SJCRH30 (cell line): Measurements from ENCODE around the gene PEAK1. TPM values are rescaled to one million over a fixed set of nuclear protein-coding genes. Genes with fewer than 3 reads are reported as not detected.
A peak's percentile ranks its signal among the peaks of the same experiment; 100 is the strongest.

Experiments used
- DNase-seq, 2 experiments: peaks; one replicate each; pipeline ENCODE4 v3.0.0-alpha.2; 2015 to 2020
- H3K27ac ChIP-seq: fragments of 250-450 bp; sonication (Bioruptor Pico); 2 replicates; pipeline ENCODE4 v1.5.1; 2020; ENCODE audit warnings: mild to moderate bottlenecking, moderate library complexity
- H3K27me3 ChIP-seq: fragments of 250-450 bp; sonication (Bioruptor Pico); 2 replicates; pipeline ENCODE4 v1.5.1; 2020; ENCODE audit warnings: mild to moderate bottlenecking, moderate library complexity
- H3K36me3 ChIP-seq: fragments of 250-450 bp; sonication (Bioruptor Pico); 2 replicates; pipeline ENCODE4 v1.5.1; 2020; ENCODE audit warnings: mild to moderate bottlenecking, moderate library complexity
- H3K4me1 ChIP-seq: fragments of 250-450 bp; sonication (Bioruptor Pico); 2 replicates; pipeline ENCODE4 v1.5.1; 2020; ENCODE audit warnings: mild to moderate bottlenecking, moderate library complexity
- H3K4me3 ChIP-seq: fragments of 250-450 bp; sonication (Bioruptor Pico); 2 replicates; pipeline ENCODE4 v1.5.1; 2020; ENCODE audit warnings: mild to moderate bottlenecking, moderate library complexity
- H3K9me3 ChIP-seq: fragments of 250-450 bp; sonication (Bioruptor Pico); replicated peaks from 2 replicates; pipeline ENCODE4 v1.5.1; 2020; ENCODE audit warnings: mild to moderate bottlenecking, moderate library complexity
- total RNA-seq: library from RNA; depleted of rRNA; stranded (reverse); fragments of >200 nt; shearing (Covaris generic); gene quantifications from 2 replicates; pipeline ENCODE4 v1.2.3, GENCODE V29; 2014

Gene PEAK1
- total RNA-seq, 1 experiment from 2014 or later: 16.1 TPM

DNA sequence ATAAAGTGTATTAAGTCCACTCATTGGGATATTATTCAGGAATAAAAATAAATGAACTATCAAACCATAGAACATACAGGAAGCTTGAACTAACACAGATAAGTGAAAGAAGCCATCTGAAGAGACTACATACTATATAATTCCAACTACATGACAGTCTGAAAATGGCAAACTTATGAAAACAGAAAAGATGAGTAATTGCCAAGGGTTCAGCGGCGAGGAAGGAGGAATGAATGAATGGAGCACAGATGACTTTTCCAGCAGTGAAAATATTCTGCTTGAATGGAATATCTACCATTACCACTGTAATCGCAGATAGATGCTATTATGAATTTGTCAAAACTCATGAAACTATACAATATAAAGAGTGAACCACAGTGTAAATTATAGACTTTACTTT lies 79.7 kb downstream of the PEAK1 start:
- H3K9me3 ChIP-seq: peaks cover 6% of the 10 kb centered on the region; the same call in 1 of the 2 replicates
- H3K4me3 ChIP-seq: no peak overlapping the region
- no peaks in the 10 kb centered on the region for H3K36me3 ChIP-seq
- no peaks in the 10 kb centered on the region; the same call in 1 of the 2 replicates for H3K4me1 ChIP-seq
- no peaks in the 10 kb centered on the region for H3K27me3 ChIP-seq
- DNase-seq: no peak
- no peak overlapping the region for H3K27ac ChIP-seq

DNA sequence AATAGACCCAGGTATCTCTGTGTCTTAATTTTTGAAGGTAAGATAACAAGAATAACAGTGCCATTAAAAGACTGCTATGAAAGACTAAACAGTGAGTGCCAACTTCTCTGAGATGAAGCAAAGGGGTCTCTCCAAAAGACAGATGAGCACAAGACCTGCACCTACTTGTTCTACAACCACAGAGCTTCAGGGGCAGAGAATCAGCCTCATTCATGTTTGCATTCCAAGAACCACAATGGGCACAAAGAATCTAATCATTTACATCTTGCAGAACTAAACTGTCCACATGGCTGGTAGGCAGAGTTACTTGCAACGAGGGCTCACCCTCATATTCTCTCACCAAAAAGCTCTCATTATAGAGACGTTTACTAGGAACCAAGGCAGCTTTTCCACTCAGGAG lies 83.9 kb downstream of the PEAK1 start:
- H3K36me3 ChIP-seq: no peaks in the 10 kb centered on the region
- H3K27me3 ChIP-seq: no peaks in the 10 kb centered on the region
- H3K9me3 ChIP-seq: peaks cover 6% of the 10 kb centered on the region; the same call in 1 of the 2 replicates
- no peak for DNase-seq
- no peak overlapping the region for H3K27ac ChIP-seq
- H3K4me3 ChIP-seq: no peak overlapping the region
- H3K4me1 ChIP-seq: no peaks in the 10 kb centered on the region; the same call in 1 of the 2 replicates

DNA sequence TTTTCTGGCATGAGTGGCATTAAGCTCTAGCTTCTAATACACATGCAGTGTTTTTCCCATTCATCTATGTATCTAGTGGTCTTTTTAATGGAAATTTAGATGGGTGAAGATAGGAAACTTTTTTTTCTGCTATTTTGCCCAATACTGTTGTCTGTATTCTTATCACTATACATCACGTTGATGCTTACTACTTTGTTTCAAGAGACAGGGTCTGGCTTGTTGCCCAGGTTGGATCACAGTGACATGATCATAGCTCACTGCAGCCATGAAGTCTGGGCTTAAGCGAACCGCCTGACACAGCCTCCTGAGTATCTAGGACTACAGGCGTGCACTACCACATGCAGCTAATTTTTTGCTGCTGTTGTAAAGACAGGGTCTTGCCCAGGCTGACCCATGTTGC lies 84.6 kb downstream of the PEAK1 start:
- Histone ChIP-seq H3K4me1 (no peaks in the 10 kb centered on the region; the same call in 1 of the 2 replicates), H3K36me3 (no peaks in the 10 kb centered on the region), H3K27ac (no peak overlapping the region), H3K4me3 (no peak overlapping the region), H3K27me3 (no peaks in the 10 kb centered on the region), H3K9me3 (peaks cover 6% of the 10 kb centered on the region; the same call in 1 of the 2 replicates)
- DNase-seq: peak in 1 of 2 experiments; percentile 6

DNA sequence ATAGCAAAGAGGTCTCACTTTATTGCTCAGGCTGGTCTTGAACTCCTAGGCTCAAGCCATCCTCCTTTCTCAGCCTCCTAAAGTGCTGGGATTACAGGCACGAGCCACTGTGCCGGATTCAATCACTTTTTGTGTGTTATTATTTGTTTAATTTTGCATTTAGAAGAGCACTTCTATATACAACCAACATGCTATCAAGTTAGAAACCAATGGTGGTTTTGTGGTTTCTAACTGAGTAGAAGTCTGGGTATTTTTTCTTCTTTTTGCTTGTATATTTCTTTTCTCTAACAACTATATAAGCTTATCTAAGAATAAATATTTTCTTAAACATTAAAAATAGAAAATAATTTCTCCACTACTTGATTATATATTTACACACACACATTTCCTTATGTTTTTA lies 86.7 kb downstream of the PEAK1 start:
- Histone ChIP-seq H3K36me3 (no peaks in the 10 kb centered on the region), H3K4me1 (peaks cover 3% of the 10 kb centered on the region; the same call in 1 of the 2 replicates), H3K27me3 (no peaks in the 10 kb centered on the region), H3K4me3 (no peak overlapping the region), H3K27ac (no peak overlapping the region), H3K9me3 (peaks cover 6% of the 10 kb centered on the region; the same call in 1 of the 2 replicates)
- no peak for DNase-seq

DNA sequence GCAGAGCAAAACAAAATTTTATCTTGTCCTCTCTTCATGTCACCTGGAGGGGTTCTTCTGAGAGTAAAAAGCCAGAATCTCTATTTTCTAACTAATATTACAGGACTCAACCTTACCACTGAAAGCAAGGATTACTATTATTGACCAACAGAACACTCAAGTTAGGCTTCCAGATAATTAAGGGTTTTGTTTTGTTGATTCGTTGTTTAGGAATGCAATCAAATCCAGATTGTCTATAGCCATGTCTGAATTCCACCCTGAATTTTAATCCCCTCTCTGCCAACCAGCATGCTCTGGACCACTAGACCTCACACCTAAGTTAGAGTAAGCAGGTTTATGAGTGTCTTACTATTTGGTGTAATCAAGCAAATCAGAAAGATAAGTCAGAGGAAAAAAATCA lies 90.7 kb downstream of the PEAK1 start:
- Histone ChIP-seq H3K27me3 (no peaks in the 10 kb centered on the region), H3K9me3 (no peaks in the 10 kb centered on the region), H3K36me3 (no peaks in the 10 kb centered on the region), H3K4me1 (peaks cover 3% of the 10 kb centered on the region; the same call in 1 of the 2 replicates), H3K4me3 (no peak overlapping the region), H3K27ac (no peak overlapping the region)
- DNase-seq: no peak

DNA sequence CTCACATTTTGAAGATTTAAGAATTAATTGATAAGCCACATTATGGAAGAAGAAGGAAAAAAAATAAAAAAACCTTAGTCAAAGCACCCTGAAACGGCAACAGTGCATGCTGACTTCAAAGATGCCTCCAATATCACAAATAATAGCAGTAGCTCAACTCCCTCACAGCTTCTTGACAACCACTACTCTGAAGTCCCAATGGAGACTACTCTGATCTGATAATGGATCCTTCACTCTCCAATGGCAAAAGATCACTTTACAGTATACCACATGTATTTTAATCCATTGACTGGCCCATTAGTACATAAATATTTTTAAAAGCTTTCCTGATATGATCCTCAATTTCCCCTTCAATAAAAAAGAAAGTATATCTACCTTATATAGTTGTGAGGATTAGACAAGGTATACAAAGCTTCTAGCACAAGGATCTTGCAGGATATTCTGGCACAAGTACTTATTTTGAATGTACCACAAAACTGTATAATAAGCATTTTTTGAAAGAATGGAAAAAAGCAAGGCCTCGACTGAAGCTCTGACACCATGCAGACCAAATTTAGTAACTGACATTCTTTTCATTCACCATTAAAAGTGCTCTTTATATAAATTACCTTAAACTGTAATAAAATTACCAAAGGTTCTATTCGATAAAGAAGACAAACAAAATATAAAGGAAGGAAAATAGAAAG lies 91.9 kb downstream of the PEAK1 start:
- Histone ChIP-seq H3K4me3 (no peak overlapping the region), H3K27ac (no peak overlapping the region), H3K27me3 (no peaks in the 10 kb centered on the region), H3K36me3 (no peaks in the 10 kb centered on the region), H3K9me3 (no peaks in the 10 kb centered on the region), H3K4me1 (peaks cover 3% of the 10 kb centered on the region; the same call in 1 of the 2 replicates)
- DNase-seq: no peak

DNA sequence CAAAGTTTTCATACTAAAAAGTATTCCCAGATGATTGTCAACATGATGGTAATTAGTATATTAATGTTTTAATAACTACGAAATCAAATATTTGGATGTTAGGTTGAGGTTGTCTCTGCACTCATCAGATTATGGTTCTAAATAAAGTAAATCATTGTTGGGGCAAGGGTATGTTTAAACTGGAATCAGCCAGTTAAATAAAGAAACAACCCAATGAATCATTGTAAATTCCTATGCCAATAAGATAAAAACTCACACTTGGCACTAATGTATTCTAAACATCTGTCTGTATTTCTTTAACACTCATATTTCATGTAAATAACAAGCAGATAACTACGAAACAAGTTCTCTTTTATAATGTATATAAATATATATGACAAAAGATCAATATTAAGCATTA lies 92.7 kb downstream of the PEAK1 start:
- no peak for DNase-seq
- Histone ChIP-seq H3K36me3 (no peaks in the 10 kb centered on the region), H3K27me3 (no peaks in the 10 kb centered on the region), H3K27ac (no peak overlapping the region), H3K9me3 (no peaks in the 10 kb centered on the region), H3K4me3 (no peak overlapping the region), H3K4me1 (peaks cover 3% of the 10 kb centered on the region; the same call in 1 of the 2 replicates)

DNA sequence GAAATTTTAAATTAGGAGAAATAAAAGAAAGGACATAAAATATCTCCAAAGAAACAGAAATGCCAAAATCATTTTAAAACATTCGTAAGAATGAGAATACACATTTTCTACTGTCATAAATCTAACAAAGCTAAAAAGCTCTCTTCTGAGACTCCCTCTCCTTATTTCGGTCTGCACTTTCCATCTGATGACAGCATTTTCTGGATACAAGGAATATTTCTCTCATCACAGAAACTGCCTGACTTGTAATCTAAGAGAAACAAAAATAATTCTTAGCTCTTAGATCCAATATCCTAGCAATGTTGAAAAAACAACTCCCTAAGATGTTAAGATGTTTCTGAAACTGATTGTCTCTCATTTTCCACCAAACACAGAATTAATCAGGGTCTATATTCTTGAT lies 93.5 kb downstream of the PEAK1 start:
- Histone ChIP-seq H3K36me3 (no peaks in the 10 kb centered on the region), H3K4me1 (peaks cover 3% of the 10 kb centered on the region; the same call in 1 of the 2 replicates), H3K9me3 (no peaks in the 10 kb centered on the region), H3K27me3 (no peaks in the 10 kb centered on the region), H3K27ac (no peak overlapping the region), H3K4me3 (no peak overlapping the region)
- no peak for DNase-seq

DNA sequence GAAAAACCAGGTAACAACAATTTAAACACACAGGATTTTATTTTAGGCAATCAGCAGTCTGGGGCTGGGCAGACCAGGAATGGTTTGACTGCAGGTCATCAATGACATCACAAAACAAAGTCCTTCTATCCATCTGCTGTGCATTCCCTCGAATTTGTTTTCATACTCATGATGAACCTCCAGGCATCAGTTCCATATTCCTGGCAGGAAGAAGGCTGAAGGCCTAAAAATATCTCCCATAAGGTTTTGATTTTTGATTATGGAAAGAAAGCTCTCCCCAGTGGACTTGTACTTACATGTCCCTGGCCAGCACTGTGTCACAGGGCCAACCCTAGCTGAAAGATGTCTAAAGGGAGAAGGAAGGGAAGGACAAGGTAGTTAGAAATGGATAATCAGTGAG lies 107.4 kb downstream of the PEAK1 start:
- DNase-seq: no peak
- Histone ChIP-seq H3K36me3 (no peaks in the 10 kb centered on the region), H3K4me1 (no peaks in the 10 kb centered on the region), H3K9me3 (no peaks in the 10 kb centered on the region), H3K4me3 (no peak overlapping the region), H3K27me3 (no peaks in the 10 kb centered on the region), H3K27ac (no peak overlapping the region)

DNA sequence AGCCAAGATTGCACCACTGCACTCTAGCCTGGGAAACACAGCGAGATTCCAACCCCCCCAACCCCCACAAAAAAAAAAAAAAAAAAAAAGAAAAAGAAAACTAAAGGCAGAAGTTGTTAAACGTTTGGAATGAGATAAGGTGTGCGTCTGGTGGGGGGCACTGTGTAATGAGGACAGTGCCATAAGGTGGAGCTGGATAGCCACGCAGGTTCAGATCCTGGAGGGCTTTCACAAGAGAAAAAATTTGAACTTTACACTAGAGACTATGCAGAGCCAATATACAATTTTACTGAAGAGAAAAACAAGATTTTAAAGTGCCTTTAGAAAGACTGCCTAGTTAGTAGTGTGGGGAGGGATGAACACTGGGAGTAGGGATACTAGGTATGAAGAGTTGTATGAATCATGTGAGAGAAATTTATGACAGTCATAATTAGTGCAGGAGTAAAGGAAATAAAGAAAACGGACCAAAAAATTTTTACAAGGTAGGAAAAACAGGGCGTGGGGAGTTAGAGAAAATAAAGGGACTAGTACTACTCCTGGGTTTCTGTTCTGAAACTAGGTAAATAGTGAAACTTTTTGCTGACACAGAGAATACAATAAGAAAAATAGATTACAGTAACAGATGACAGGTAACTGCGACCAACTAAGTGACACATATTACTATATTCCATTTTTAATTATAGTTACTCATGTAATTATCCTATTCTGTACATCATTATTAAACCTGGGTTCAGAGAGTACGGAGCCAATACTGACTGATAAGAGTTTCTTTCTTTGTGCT lies 108.1 kb downstream of the PEAK1 start:
- H3K4me3 ChIP-seq: no peak overlapping the region
- no peaks in the 10 kb centered on the region for H3K27me3 ChIP-seq
- no peak for DNase-seq
- no peaks in the 10 kb centered on the region for H3K36me3 ChIP-seq
- no peaks in the 10 kb centered on the region for H3K9me3 ChIP-seq
- no peak overlapping the region for H3K27ac ChIP-seq
- H3K4me1 ChIP-seq: no peaks in the 10 kb centered on the region

DNA sequence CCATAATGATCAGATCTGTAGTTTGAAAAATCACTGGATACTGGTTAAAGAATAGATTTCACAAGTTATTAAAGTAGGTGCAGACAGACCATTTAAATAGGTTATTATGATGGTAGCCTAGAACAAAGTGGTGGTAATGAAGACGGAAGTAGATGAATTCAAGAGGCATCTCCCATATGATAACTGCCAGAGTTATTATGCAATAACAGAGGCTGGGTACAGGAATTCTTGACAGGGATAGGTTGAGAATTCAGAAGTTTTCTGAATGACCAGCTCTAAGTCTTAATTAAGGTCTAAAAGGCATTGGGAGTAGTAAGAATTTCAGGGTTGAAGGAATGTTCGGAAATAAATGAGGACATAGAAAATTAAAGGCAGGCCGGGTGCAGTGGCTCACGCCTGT lies 108.9 kb downstream of the PEAK1 start:
- Histone ChIP-seq H3K4me3 (no peak overlapping the region), H3K4me1 (no peaks in the 10 kb centered on the region), H3K27ac (no peak overlapping the region), H3K27me3 (no peaks in the 10 kb centered on the region), H3K9me3 (no peaks in the 10 kb centered on the region), H3K36me3 (no peaks in the 10 kb centered on the region)
- DNase-seq: no peak

DNA sequence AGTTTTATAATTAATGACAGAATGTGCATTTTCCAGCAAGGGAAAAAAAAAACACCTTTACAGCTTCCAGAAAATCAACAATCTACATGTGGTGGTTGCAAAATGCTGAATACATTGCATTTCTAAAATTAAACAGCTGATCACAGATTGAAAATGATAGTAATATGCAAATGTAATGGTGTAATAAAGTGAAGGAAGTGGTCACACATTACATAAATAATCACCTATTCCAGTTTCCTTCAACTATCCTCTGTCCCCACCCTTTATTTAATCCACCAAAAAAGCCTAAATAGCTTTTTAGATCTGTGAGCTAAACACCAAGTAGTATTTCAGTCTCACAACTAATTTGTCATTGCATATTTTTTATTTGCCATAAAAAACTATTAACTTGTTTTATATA lies 110.5 kb downstream of the PEAK1 start:
- no peaks in the 10 kb centered on the region for H3K36me3 ChIP-seq
- H3K27me3 ChIP-seq: no peaks in the 10 kb centered on the region
- no peak overlapping the region for H3K4me3 ChIP-seq
- H3K4me1 ChIP-seq: no peaks in the 10 kb centered on the region
- no peak overlapping the region for H3K27ac ChIP-seq
- no peaks in the 10 kb centered on the region for H3K9me3 ChIP-seq
- no peak for DNase-seq

DNA sequence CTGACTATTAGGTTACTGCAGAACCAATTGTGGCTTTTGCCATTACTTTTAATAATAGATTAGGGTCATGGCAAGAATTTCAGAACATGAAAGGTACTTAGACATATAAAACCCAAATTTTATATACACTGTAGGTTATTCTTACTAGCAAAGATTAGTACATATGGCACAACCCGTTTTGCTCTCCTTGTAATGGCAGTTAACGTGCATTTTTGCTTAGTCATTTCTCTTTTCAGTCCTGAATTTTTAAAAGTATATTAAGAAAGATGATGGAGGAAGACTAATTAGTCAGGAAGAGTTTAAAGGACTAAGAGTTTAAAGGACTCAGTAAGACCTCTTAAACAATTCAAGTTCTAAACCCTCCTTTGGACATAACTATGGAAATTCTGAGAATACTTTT lies 114.0 kb downstream of the PEAK1 start:
- no peak for DNase-seq

DNA sequence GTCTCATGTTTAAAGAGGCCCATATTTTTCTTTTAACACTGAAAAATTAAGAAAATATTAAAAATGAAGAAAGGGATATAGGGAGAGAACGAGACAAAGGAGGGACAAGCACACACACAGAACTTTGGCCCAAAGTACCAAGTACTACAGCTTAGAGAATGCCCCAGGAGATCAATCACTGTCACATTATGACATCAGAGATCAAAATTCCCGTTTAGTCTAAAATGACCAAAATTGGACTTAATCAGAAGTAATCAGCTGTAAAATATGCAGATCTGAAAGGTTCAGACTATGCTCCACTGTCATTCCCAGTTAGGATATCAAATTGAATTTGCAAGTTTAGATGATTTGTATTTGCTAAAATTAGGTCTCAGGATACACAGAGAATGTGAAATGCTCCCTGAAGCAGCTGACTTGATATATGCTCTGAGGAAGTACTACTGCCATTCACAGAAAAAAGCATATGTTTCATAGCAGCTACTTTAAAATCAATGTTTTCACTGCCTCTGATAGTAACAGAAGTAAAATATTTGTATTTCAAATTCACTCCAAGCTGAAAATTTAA lies 123.0 kb downstream of the PEAK1 start:
- Histone ChIP-seq H3K36me3 (no peaks in the 10 kb centered on the region; the same call in 1 of the 2 replicates), H3K4me1 (no peaks in the 10 kb centered on the region), H3K4me3 (no peak overlapping the region), H3K9me3 (no peaks in the 10 kb centered on the region), H3K27ac (no peak overlapping the region), H3K27me3 (no peaks in the 10 kb centered on the region)
- no peak for DNase-seq

More for the DNA sequence above, 114.0 kb downstream of the PEAK1 start:
- Histone ChIP-seq H3K27ac (no peak overlapping the region), H3K27me3 (no peaks in the 10 kb centered on the region), H3K4me3 (no peak overlapping the region), H3K9me3 (no peaks in the 10 kb centered on the region), H3K4me1 (no peaks in the 10 kb centered on the region), H3K36me3 (no peaks in the 10 kb centered on the region)

DNA sequence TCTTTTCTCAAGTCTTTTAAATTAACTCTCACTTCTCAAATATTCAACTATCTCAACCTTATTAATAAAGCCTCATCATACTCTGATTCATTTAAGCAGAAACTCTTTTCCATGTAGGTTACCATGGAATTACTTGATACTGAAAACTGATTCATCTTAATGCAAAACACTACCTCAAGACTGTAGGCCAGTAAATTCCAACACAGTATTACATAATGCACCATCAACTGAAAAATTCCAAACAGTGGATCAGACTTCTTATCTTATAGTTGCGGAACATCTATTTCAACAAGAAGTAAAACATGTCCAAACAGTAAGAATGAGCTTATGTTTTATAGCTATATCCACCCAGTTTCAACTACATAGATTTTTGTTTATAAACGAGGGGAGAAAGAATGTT lies 124.5 kb downstream of the PEAK1 start:
- DNase-seq: no peak
- Histone ChIP-seq H3K4me3 (no peak overlapping the region), H3K27me3 (no peaks in the 10 kb centered on the region), H3K36me3 (no peaks in the 10 kb centered on the region; the same call in 1 of the 2 replicates), H3K27ac (no peak overlapping the region), H3K4me1 (no peaks in the 10 kb centered on the region), H3K9me3 (no peaks in the 10 kb centered on the region)
